SJSA1 (cell line): ENCODE measurements around the gene FTHL17. TPM values are rescaled to one million over a fixed set of nuclear protein-coding genes. Genes with fewer than 3 reads are reported as not detected.

ENCODE experiments used
- DNase-seq, 2 experiments: peaks; one replicate each; pipeline ENCODE4 v3.0.0-alpha.2; 2015 to 2020; ENCODE audit warnings: low spot score in 2 of 2, low read depth in 1 of 2
- H3K27ac ChIP-seq: fragments of 250-450 bp; sonication (Bioruptor Pico); 2 replicates; pipeline ENCODE4 v1.5.1; 2020; ENCODE audit warnings: mild to moderate bottlenecking, moderate library complexity
- H3K27me3 ChIP-seq: fragments of 250-450 bp; sonication (Bioruptor Pico); replicated peaks from 2 replicates; pipeline ENCODE4 v1.5.1; 2020; ENCODE audit warnings: mild to moderate bottlenecking, moderate library complexity
- H3K36me3 ChIP-seq: fragments of 250-450 bp; sonication (Bioruptor Pico); 2 replicates; pipeline ENCODE4 v1.5.1; 2020; ENCODE audit warnings: mild to moderate bottlenecking
- H3K4me1 ChIP-seq: fragments of 250-450 bp; sonication (Bioruptor Pico); replicated peaks from 2 replicates; pipeline ENCODE4 v1.6.1; 2021; ENCODE audit warnings: mild to moderate bottlenecking
- H3K4me3 ChIP-seq: fragments of 250-450 bp; sonication (Bioruptor Pico); 2 replicates; pipeline ENCODE4 v1.5.1; 2020; ENCODE audit warnings: mild to moderate bottlenecking
- H3K9me3 ChIP-seq: fragments of 250-450 bp; sonication (Bioruptor Pico); replicated peaks from 2 replicates; pipeline ENCODE4 v1.5.1; 2020; ENCODE audit warnings: mild to moderate bottlenecking
- total RNA-seq: library from RNA; depleted of rRNA; stranded (reverse); fragments of >200 nt; shearing (Covaris generic); gene quantifications from 2 replicates; pipeline ENCODE4 v1.2.3, GENCODE V29; 2014

FTHL17 gene
- total RNA-seq, 1 experiment from 2014 or later, result not detected

DNA sequence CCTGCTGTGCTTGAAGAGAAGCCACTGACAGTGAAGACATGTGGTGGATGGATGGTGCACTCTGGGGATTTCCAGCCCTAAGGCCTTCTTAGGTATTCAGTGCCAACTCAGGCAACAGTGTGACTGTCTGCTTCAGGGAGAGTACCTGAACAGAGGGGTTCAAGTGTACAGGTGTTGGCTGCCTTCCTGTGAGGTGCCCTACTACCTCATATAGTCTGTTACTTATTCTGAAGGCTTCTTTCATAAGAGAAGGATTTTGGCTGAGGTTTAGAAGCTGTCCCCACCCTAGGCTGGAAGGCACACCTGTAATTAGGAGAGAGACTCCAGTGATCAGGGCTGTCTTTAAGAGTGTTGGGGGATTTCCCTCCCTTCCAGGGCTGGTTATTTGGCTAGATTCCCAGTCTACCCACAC, 1.8 kb downstream of the FTHL17 start:
- H3K4me3 ChIP-seq, result no peak overlapping the region
- DNase-seq, result no peak
- H3K27ac ChIP-seq, result no peak overlapping the region
- H3K9me3 ChIP-seq, result no peaks in the 10 kb centered on the region
- H3K27me3 ChIP-seq, result no peaks in the 10 kb centered on the region
- H3K4me1 ChIP-seq, result no peaks in the 10 kb centered on the region
- no peaks in the 10 kb centered on the region for H3K36me3 ChIP-seq

- Histone ChIP-seq H3K27me3 (no peaks in the 10 kb centered on the region), H3K36me3 (no peaks in the 10 kb centered on the region), H3K4me3 (no peak overlapping the region), H3K27ac (no peak overlapping the region), H3K9me3 (no peaks in the 10 kb centered on the region), H3K4me1 (no peaks in the 10 kb centered on the region)
- DNase-seq, result no peak
These were observed 8.7 kb downstream of the FTHL17 start for GRCh38 chrX:31063114-31063513.

GRCh38 chrX:31061091-31061490, 10.8 kb downstream of the FTHL17 start:
- H3K27me3 ChIP-seq, result no peaks in the 10 kb centered on the region
- no peak for DNase-seq
- H3K27ac ChIP-seq, result no peak overlapping the region
- H3K9me3 ChIP-seq, result no peaks in the 10 kb centered on the region
- no peaks in the 10 kb centered on the region for H3K4me1 ChIP-seq
- H3K4me3 ChIP-seq, result no peak overlapping the region
- no peaks in the 10 kb centered on the region for H3K36me3 ChIP-seq

DNA sequence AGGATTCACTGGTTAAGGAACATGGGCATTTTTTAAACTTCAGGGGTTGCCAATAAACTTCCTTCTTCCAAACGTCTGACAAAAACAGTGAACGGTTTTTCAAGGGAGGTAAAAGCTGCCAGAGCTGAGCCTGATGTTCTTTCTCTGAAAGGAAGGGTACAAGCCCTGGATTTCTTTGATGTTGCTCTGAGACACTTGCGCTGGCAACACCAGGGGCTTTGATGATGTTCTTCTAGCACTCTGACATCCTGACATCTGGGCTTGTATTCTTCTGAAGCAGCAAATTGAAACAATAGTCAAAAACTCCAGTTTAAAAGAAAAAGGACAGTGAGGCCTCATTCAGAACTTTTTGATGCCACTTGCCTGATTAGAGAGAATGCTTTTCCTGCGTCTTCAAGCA, 11.8 kb downstream of the FTHL17 start:
- Histone ChIP-seq H3K9me3 (no peaks in the 10 kb centered on the region), H3K4me3 (no peak overlapping the region), H3K4me1 (no peaks in the 10 kb centered on the region), H3K36me3 (no peaks in the 10 kb centered on the region), H3K27me3 (no peaks in the 10 kb centered on the region), H3K27ac (no peak overlapping the region)
- DNase-seq, result no peak

- no peak overlapping the region for H3K27ac ChIP-seq
- no peak for DNase-seq
These were observed 13.6 kb downstream of the FTHL17 start for GRCh38 chrX:31058284-31058683.

GRCh38 chrX:31057691-31058090, 14.2 kb downstream of the FTHL17 start:
- Histone ChIP-seq H3K27me3 (no peaks in the 10 kb centered on the region), H3K27ac (no peak overlapping the region), H3K4me3 (no peak overlapping the region), H3K4me1 (no peaks in the 10 kb centered on the region), H3K36me3 (no peaks in the 10 kb centered on the region), H3K9me3 (no peaks in the 10 kb centered on the region)
- no peak for DNase-seq

More at GRCh38 chrX:31058284-31058683, 13.6 kb downstream of the FTHL17 start:
- H3K4me3 ChIP-seq, result no peak overlapping the region
- H3K27me3 ChIP-seq, result no peaks in the 10 kb centered on the region
- H3K4me1 ChIP-seq, result no peaks in the 10 kb centered on the region
- no peaks in the 10 kb centered on the region for H3K9me3 ChIP-seq
- no peaks in the 10 kb centered on the region for H3K36me3 ChIP-seq

DNA sequence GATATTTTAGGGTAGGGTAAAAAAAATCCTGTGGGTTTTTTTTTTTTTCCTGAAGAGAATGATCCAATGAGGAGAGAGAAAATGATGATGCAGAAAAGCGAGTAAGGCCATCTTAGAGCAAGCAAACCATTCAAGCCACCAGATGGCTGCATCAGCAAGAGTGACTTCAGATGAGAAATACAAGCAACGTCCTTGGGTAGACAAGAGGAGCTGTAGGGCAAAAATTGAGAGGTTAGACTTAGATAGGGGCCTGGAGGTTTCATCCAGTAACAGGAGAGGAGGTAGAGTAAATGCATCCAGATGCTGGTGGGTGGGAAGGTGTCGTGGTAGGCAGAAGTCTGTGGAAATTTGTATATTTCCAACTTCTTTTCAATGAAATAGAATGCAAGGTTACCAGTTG, 14.6 kb downstream of the FTHL17 start:
- Histone ChIP-seq H3K4me1 (no peaks in the 10 kb centered on the region), H3K9me3 (no peaks in the 10 kb centered on the region), H3K4me3 (no peak overlapping the region), H3K36me3 (no peaks in the 10 kb centered on the region), H3K27ac (no peak overlapping the region), H3K27me3 (no peaks in the 10 kb centered on the region)
- no peak for DNase-seq

- Histone ChIP-seq H3K9me3 (no peaks in the 10 kb centered on the region), H3K36me3 (no peaks in the 10 kb centered on the region), H3K4me3 (no peak overlapping the region), H3K27me3 (no peaks in the 10 kb centered on the region), H3K4me1 (no peaks in the 10 kb centered on the region), H3K27ac (no peak overlapping the region)
- no peak for DNase-seq
These were observed 18.2 kb downstream of the FTHL17 start for GRCh38 chrX:31053621-31054020.

- no peak for DNase-seq
- H3K4me1 ChIP-seq, result no peaks in the 10 kb centered on the region
- no peaks in the 10 kb centered on the region for H3K9me3 ChIP-seq
- H3K27ac ChIP-seq, result no peak overlapping the region
- H3K27me3 ChIP-seq, result no peaks in the 10 kb centered on the region
- H3K4me3 ChIP-seq, result no peak overlapping the region
- H3K36me3 ChIP-seq, result no peaks in the 10 kb centered on the region
These were observed 32.5 kb downstream of the FTHL17 start for GRCh38 chrX:31039327-31039711.

GRCh38 chrX:31038575-31039326, 33.1 kb downstream of the FTHL17 start:
- H3K27me3 ChIP-seq, result no peaks in the 10 kb centered on the region
- DNase-seq, result peak in 1 of 2 experiments; percentile 3
- H3K36me3 ChIP-seq, result no peaks in the 10 kb centered on the region
- no peaks in the 10 kb centered on the region for H3K4me1 ChIP-seq
- H3K27ac ChIP-seq, result no peak overlapping the region
- H3K9me3 ChIP-seq, result no peaks in the 10 kb centered on the region
- no peak overlapping the region for H3K4me3 ChIP-seq

DNA sequence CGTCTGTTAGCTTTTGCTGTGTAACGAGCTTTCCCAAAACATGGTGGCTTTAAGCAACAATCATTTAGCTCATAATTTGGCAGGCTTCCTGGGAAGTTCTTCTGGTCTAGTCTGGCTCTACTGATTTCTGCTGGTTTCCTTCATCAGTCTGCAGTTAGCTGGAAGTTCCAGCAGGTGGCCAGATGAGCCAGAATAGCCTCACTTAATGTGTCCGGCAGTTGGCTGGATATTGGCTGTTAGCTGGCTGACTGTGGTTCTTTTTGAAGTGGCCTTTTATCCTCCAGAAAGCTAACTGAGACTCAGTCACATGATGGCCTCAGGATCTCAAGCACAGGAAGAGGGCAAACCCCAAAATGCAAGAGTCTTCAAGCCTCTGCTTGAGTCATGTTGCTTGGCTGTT, 34.9 kb downstream of the FTHL17 start:
- peak; percentile 0 to 40 for DNase-seq
- Histone ChIP-seq H3K27me3 (no peaks in the 10 kb centered on the region), H3K36me3 (no peaks in the 10 kb centered on the region), H3K4me1 (no peaks in the 10 kb centered on the region), H3K27ac (no peak overlapping the region), H3K4me3 (no peak overlapping the region), H3K9me3 (no peaks in the 10 kb centered on the region)

- no peaks in the 10 kb centered on the region for H3K36me3 ChIP-seq
- H3K4me1 ChIP-seq, result no peaks in the 10 kb centered on the region
- H3K27ac ChIP-seq, result no peak overlapping the region
- H3K27me3 ChIP-seq, result no peaks in the 10 kb centered on the region
- DNase-seq, result no peak
- H3K4me3 ChIP-seq, result no peak overlapping the region
- H3K9me3 ChIP-seq, result no peaks in the 10 kb centered on the region
These were observed 44.5 kb downstream of the FTHL17 start for GRCh38 chrX:31027351-31027750.

DNA sequence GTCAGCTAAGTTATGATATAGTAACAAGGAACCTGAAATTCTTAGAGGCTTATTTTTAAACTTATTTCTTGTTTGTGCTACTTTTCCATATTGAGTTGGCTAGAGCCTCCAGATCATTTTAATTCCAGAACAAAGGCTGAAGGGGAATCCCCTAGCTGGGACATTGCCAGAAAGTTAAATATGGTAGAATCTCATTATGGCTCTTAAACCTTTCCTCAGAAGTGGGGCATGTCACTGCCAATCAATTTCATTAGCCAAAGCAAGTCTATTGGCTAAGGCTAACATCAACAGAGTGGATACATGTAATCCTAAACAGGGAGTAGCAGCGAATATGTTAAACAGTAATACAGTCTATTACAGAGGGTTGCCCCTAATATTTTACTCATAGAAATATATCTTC, 47.0 kb downstream of the FTHL17 start:
- no peak for DNase-seq
- H3K4me3 ChIP-seq, result no peak overlapping the region

GRCh38 chrX:31021537-31021936, 50.3 kb downstream of the FTHL17 start:
- DNase-seq, result no peak
- H3K4me1 ChIP-seq, result no peaks in the 10 kb centered on the region
- H3K27me3 ChIP-seq, result no peaks in the 10 kb centered on the region
- H3K4me3 ChIP-seq, result no peak overlapping the region
- H3K27ac ChIP-seq, result no peak overlapping the region
- no peaks in the 10 kb centered on the region for H3K9me3 ChIP-seq
- H3K36me3 ChIP-seq, result no peaks in the 10 kb centered on the region

More for the DNA sequence above, 47.0 kb downstream of the FTHL17 start:
- H3K4me1 ChIP-seq, result no peaks in the 10 kb centered on the region
- no peak overlapping the region for H3K27ac ChIP-seq
- H3K9me3 ChIP-seq, result no peaks in the 10 kb centered on the region
- no peaks in the 10 kb centered on the region for H3K27me3 ChIP-seq
- H3K36me3 ChIP-seq, result no peaks in the 10 kb centered on the region
